Measurements from ENCODE around the gene GPR32. TPM values are rescaled to one million over a fixed set of nuclear protein-coding genes. Genes with fewer than 3 reads are reported as not detected.

GPR32 gene
- total and polyA plus RNA-seq, 10 of the 15 experiments (the other 5 are each of a cell fraction or from before 2014, with no cell fraction given) = not detected

- TF ChIP-seq HDAC6 (IDR thresholded peaks at IDR 0.05; ENCODE audit: unreplicated experiment) = no peak
- TF ChIP-seq SIN3A (IDR thresholded peaks at IDR 0.05; ENCODE audit: low read depth, low read length) = no peak
- no peak for TF ChIP-seq FOS (IDR thresholded peaks at IDR 0.05; ENCODE audit: borderline replicate concordance, extremely low read depth, insufficient read length)
- TF ChIP-seq RELA (IDR thresholded peaks at IDR 0.05; ENCODE audit: borderline replicate concordance, partially characterized antibody) = no peak
- no peak for TF ChIP-seq IKZF2 (IDR thresholded peaks at IDR 0.05)
- TF ChIP-seq NFIC (IDR thresholded peaks at IDR 0.05; ENCODE audit: low read depth, low read length) = no peak
- no peak for TF ChIP-seq ZZZ3 (IDR thresholded peaks at IDR 0.05; ENCODE audit: control insufficient read depth, insufficient read length, low read depth)
- TF ChIP-seq RAD51 (IDR thresholded peaks at IDR 0.05) = no peak
Observed at GRCh38 chr19:50777261-50777660, 7.0 kb downstream of the GPR32 start (continued).

DNA sequence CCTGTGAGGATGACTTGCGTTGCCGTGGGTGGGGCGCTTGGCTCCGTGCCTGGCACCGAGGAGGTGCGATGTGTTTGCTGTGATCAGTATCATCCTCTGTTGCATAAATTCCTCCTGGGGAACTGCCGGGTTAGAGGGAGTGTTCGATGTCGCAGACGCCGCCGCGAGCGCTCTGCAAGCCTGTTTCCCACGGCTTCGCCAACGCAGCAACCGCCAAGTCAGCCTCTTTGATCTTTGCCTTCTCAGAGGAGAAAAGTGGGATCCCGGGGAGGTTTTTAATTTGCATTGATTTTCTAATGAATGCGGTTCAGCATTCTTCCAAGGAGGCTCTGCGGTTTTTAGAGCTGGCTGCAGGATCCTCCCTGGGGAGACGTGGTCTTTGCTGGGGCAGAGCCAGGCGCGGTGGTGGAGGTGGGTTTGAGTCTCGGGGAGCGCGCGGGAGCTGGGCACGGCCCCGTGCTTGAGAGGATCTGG is 7.6 kb downstream of the GPR32 start:
- ChIA-PET CTCF (interaction anchor here (2.0 kb wide), 1 partner anchor 73 kb away, joined by 9 read pairs; no protein-coding TSS in a partner anchor), SMC1A (ENCODE audit: uncharacterized antibody, unreplicated experiment) (interaction anchor here (1.2 kb wide), 1 partner anchor 72 kb away, joined by 4 read pairs; no protein-coding TSS in a partner anchor), POLR2A (no interaction called here), RAD21 (ENCODE audit: unreplicated experiment) (interaction anchor here (0.8 kb wide), 1 partner anchor 68 kb away, joined by 3 read pairs; no protein-coding TSS in a partner anchor)
- Histone ChIP-seq H4K20me1 (ENCODE audit: control insufficient read depth, insufficient read depth) (no peaks in the 10 kb centered on the region), H3K4me2 (ENCODE audit: control insufficient read depth, insufficient read depth) (no peak overlapping the region), H3K9me3 (replicated peaks; ENCODE audit: control insufficient read depth, insufficient read depth, low read length) (no peaks in the 10 kb centered on the region), H2AFZ (ENCODE audit: control insufficient read depth, low read depth, low read length) (no peak overlapping the region), H3K27ac (ENCODE audit: control insufficient read depth, insufficient read depth) (no peak overlapping the region), H3K4me3 (no peak overlapping the region), H3K9ac (ENCODE audit: control insufficient read depth, insufficient read depth, low read length) (no peak overlapping the region), H3K4me1 (ENCODE audit: control insufficient read depth, insufficient read depth, low read length) (no peaks in the 10 kb centered on the region), H3K36me3 (ENCODE audit: control insufficient read depth in 2 of 2, insufficient read depth in 2 of 2, low read length in 1 of 2) (no peaks in the 10 kb centered on the region), H3K79me2 (ENCODE audit: control insufficient read depth, insufficient read depth, low read length) (no peaks in the 10 kb centered on the region), H3K27me3 (replicated peaks in 1 of 2; ENCODE audit: control insufficient read depth in 2 of 2, insufficient read depth in 2 of 2, low read length in 1 of 2) (peaks cover 4 to 8% of the 10 kb centered on the region in 2 experiments)
- FAIRE-seq = no peak
- intact Hi-C loops (cut with micrococcal nuclease; ENCODE audit: unreplicated experiment) = no loop called here
- DNase-seq (ENCODE audit: low read depth, low spot score) = no peak
- 22% methylated on average over 30 of the region's 30 CpGs for WGBS (ENCODE audit: insufficient coverage, insufficient replicate concordance, low lambda C conversion rate, missing lambda C conversion rate)
- no peak for ATAC-seq
- no TSS peak for BruUV-seq (replicated peaks)
- in situ Hi-C loops (cut with MboI) = no loop called here
- no peak for TF ChIP-seq NFYB (IDR thresholded peaks at IDR 0.05; ENCODE audit: insufficient read depth, low read depth, low read length)
- no peak for TF ChIP-seq ZNF274 (IDR thresholded peaks at IDR 0.05; ENCODE audit: insufficient read depth, insufficient read length)
- TF ChIP-seq USF1 (IDR thresholded peaks at IDR 0.05; ENCODE audit: borderline replicate concordance, extremely low read length, insufficient read depth, low read depth, low read length) = no peak
- TF ChIP-seq RCOR1 (conservative IDR thresholded peaks at IDR 0.05; ENCODE audit: low read depth, low read length) = no peak
- no peak for TF ChIP-seq NRF1 (conservative IDR thresholded peaks at IDR 0.05; ENCODE audit: low read depth, low read length)

Data from GM12878 (cell line).